DND-41 (cell line): ENCODE measurements around the gene WNK1.
A peak's percentile ranks its signal among the peaks of the same experiment; 100 is the strongest.

ENCODE experiments used
- ATAC-seq: fragments of 200-7000 bp; cut with Tn5 transposase; 3 replicates; pipeline ENCODE4 v1.9.1; 2021; ENCODE audit warnings: low read depth; ENCODE audit not compliant: insufficient read depth
- DNase-seq: peaks from one replicate; pipeline ENCODE4 v3.0.0-alpha.2; 2020
- H2AFZ ChIP-seq: 2 replicates; pipeline ENCODE4 v1.6.0; 2012; ENCODE audit warnings: low read depth, low read length
- H3K27ac ChIP-seq: 2 replicates; pipeline ENCODE4 v1.5.1; 2012; ENCODE audit warnings: low read length, inconsistent platforms
- H3K27me3 ChIP-seq: fragments of 200-600 bp; sonication (generic); 2 replicates; pipeline ENCODE4 v1.6.0; 2012; ENCODE audit warnings: low read length, mild to moderate bottlenecking, inconsistent platforms; ENCODE audit not compliant: insufficient read depth, poor library complexity
- H3K36me3 ChIP-seq: 2 replicates; pipeline ENCODE4 v1.5.1; 2012; ENCODE audit warnings: low read length, inconsistent platforms; ENCODE audit not compliant: insufficient read depth
- H3K4me1 ChIP-seq: 2 replicates; pipeline ENCODE4 v1.5.1; 2012; ENCODE audit warnings: mild to moderate bottlenecking, low read length; ENCODE audit not compliant: insufficient read depth
- H3K4me2 ChIP-seq: 2 replicates; pipeline ENCODE4 v1.6.0; 2012; ENCODE audit warnings: mild to moderate bottlenecking, moderate library complexity, low read length, inconsistent platforms; ENCODE audit not compliant: insufficient read depth
- H3K4me3 ChIP-seq, 2 experiments: fragments of 200-600 bp in 1 of 2; shearing (Covaris generic) in 1 of 2; 2 replicates each; pipeline ENCODE4 v1.5.1; 2012 to 2016; ENCODE audit warnings: inconsistent platforms in 2 of 2, low read length in 2 of 2, mild to moderate bottlenecking in 2 of 2, low read depth in 1 of 2, moderate library complexity in 1 of 2
- H3K79me2 ChIP-seq: 2 replicates; pipeline ENCODE4 v1.6.0; 2012; ENCODE audit warnings: low read length, inconsistent platforms; ENCODE audit not compliant: insufficient read depth
- H3K9ac ChIP-seq: 2 replicates; pipeline ENCODE4 v1.6.0; 2012; ENCODE audit warnings: low read depth, mild to moderate bottlenecking, inconsistent platforms, low read length, moderate library complexity
- H3K9me3 ChIP-seq: 2 replicates; pipeline ENCODE4 v1.5.1; 2012; ENCODE audit warnings: low read length, moderate library complexity, mild to moderate bottlenecking, inconsistent platforms; ENCODE audit not compliant: insufficient read depth, severe bottlenecking
- H4K20me1 ChIP-seq: 2 replicates; pipeline ENCODE4 v1.6.0; 2012; ENCODE audit warnings: low read length; ENCODE audit not compliant: insufficient read depth
- EZH2 ChIP-seq: IDR thresholded peaks from 3 replicates; pipeline ENCODE4 v1.6.1; 2012; ENCODE audit warnings: borderline replicate concordance, low read depth, mild to moderate bottlenecking, moderate library complexity, low read length, inconsistent platforms; ENCODE audit not compliant: severe bottlenecking
- TF ChIP-seq, protein P1 (sequence below): IDR thresholded peaks from 2 replicates; pipeline ENCODE4 v1.5.1; 2012; ENCODE audit warnings: borderline replicate concordance, low read length, moderate library complexity, mild to moderate bottlenecking; ENCODE audit not compliant: poor library complexity, severe bottlenecking; ENCODE audit errors: extremely low read depth

WNK1 gene

DNA sequence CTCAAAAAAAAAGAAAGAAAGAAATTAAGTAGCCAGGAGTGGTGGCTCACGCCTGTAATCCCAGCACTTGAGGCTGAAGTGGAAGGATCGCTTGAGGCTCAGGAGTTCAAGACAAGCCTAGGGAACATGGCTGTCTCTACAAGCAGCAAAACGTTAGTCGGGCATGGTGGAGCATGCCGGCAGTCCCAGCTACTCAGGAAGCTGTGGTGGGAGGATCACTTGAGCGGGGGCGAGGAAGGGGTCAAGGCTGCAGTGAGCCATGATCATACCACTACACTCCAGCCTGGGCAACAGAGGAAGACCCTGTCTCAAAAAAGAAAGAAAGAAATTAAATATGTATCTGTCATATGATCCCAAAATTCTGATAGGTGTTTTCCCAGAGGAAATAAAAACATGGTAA, 191.8 kb downstream of the WNK1 start:
- no peak overlapping the region for H3K9ac ChIP-seq
- peaks cover 38% of the 10 kb centered on the region for H3K36me3 ChIP-seq
- no peak overlapping the region for H3K4me3 ChIP-seq
- peaks cover 94% of the 10 kb centered on the region for H3K79me2 ChIP-seq
- H3K4me2 ChIP-seq = no peak overlapping the region
- H4K20me1 ChIP-seq = peaks cover 4% of the 10 kb centered on the region; the same call in 1 of the 2 replicates
- no peak overlapping the region for H2AFZ ChIP-seq
- no peaks in the 10 kb centered on the region for H3K27me3 ChIP-seq
- DNase-seq (no peak), ATAC-seq (no peak)
- no peaks in the 10 kb centered on the region for H3K9me3 ChIP-seq
- no peak overlapping the region for H3K27ac ChIP-seq
- TF ChIP-seq, protein P1, sequence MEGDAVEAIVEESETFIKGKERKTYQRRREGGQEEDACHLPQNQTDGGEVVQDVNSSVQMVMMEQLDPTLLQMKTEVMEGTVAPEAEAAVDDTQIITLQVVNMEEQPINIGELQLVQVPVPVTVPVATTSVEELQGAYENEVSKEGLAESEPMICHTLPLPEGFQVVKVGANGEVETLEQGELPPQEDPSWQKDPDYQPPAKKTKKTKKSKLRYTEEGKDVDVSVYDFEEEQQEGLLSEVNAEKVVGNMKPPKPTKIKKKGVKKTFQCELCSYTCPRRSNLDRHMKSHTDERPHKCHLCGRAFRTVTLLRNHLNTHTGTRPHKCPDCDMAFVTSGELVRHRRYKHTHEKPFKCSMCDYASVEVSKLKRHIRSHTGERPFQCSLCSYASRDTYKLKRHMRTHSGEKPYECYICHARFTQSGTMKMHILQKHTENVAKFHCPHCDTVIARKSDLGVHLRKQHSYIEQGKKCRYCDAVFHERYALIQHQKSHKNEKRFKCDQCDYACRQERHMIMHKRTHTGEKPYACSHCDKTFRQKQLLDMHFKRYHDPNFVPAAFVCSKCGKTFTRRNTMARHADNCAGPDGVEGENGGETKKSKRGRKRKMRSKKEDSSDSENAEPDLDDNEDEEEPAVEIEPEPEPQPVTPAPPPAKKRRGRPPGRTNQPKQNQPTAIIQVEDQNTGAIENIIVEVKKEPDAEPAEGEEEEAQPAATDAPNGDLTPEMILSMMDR = no peak
- TF ChIP-seq EZH2 = no peak
- peaks cover 21% of the 10 kb centered on the region for H3K4me1 ChIP-seq

- no peak for ATAC-seq
- Histone ChIP-seq H3K9ac (no peak overlapping the region), H3K4me1 (peaks cover 25% of the 10 kb centered on the region), H3K4me2 (no peak overlapping the region), H3K36me3 (peaks cover 33% of the 10 kb centered on the region), H3K4me3 (no peak overlapping the region), H2AFZ (no peak overlapping the region), H3K79me2 (peaks cover 78% of the 10 kb centered on the region), H3K27ac (no peak overlapping the region), H3K9me3 (no peaks in the 10 kb centered on the region), H4K20me1 (peaks cover 4% of the 10 kb centered on the region; the same call in 1 of the 2 replicates), H3K27me3 (no peaks in the 10 kb centered on the region)
- no peak for DNase-seq
- TF ChIP-seq, protein P1 = no peak
Observed at GRCh38 chr12:946212-946611, 193.8 kb downstream of the WNK1 start.

DNA sequence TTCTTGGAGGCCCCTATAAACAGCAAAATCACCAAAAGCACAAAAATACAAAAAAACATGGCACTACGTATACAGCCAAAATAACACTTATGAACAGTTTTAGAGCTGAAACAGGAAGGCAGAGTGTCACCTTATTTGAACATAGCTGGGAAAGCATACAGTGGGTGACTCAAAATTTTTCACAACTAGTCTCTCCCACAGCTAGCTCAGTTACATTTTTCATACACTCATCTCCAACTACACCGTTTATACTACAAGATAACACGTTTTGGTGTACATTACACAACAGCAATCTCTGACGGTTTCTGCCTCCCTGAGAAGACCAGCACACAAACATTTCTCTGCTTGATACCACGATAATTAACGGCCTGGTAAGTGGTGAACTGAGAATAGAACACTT, 194.3 kb downstream of the WNK1 start:
- Histone ChIP-seq H3K4me2 (peak overlapping the region; percentile 36; the same call in 1 of the 2 replicates), H3K36me3 (peaks cover 32% of the 10 kb centered on the region), H3K4me1 (peaks cover 25% of the 10 kb centered on the region), H3K79me2 (peaks cover 76% of the 10 kb centered on the region), H3K4me3 (no peak overlapping the region), H3K27me3 (no peaks in the 10 kb centered on the region), H4K20me1 (peaks cover 4% of the 10 kb centered on the region; the same call in 1 of the 2 replicates), H2AFZ (no peak overlapping the region), H3K27ac (no peak overlapping the region), H3K9me3 (no peaks in the 10 kb centered on the region), H3K9ac (no peak overlapping the region)
- TF ChIP-seq, protein P1 = no peak
- no peak for TF ChIP-seq EZH2
- no peak for ATAC-seq
- no peak for DNase-seq

GRCh38 chr12:948238-948637, 195.9 kb downstream of the WNK1 start:
- ATAC-seq (no peak), DNase-seq (no peak)
- Histone ChIP-seq H3K4me3 (peak overlapping the region; percentile 87 to 88; a peak in 3 of 4 replicates), H3K79me2 (peaks cover 61% of the 10 kb centered on the region), H3K4me2 (peak overlapping the region; percentile 89), H3K36me3 (peaks cover 21% of the 10 kb centered on the region), H3K9ac (peak overlapping the region; percentile 89), H3K27ac (no peak overlapping the region), H4K20me1 (peaks cover under 1% of the 10 kb centered on the region; the same call in 1 of the 2 replicates), H3K9me3 (no peaks in the 10 kb centered on the region), H3K27me3 (no peaks in the 10 kb centered on the region), H2AFZ (no peak overlapping the region), H3K4me1 (peaks cover 25% of the 10 kb centered on the region)
- TF ChIP-seq, protein P1 = no peak
- TF ChIP-seq EZH2 = no peak
